ENCODE measurements around the gene KIFAP3. TPM values are rescaled to one million over a fixed set of nuclear protein-coding genes. Genes with fewer than 3 reads are reported as not detected.

Gene KIFAP3
- total RNA-seq, 1 experiment from 2014 or later, result 3.8 TPM

DNA sequence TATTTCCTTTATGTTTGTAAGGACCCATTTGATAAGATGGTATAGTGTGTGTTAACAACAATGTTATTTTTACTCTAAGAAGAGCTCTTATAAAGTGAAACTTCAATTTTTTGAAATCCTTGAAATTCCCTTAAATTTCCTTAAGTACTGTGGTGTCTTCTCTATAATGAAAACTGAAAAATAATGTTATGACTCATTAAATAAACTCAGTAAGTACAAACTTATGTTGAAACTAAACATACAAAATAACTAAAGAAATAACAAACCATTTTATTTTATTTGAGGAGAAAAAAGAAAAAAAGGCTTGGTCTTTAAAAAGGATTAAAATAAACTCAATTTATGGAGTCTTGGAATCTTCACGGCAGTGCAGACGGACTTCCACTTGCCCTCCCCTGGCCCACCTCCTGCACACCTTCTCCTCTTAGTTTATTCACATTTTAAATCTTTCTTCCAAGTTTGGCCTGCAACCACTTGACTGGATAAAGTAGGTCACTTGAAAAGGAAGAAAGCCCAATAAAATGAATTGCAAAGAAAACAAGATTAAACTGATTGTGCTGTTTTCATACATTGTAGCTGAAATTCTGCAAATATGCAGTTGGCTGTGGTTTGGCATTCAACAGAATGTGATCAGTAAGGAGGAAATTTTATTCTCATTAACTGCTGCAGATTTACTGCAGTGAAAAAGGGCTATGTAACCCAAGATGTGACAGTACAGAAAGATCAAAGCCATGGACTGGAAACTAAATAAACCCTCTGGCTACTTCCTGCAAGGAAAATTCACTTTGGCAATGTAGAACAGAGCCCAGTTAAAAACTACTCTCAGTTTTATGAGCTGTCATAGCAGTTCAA is 132.3 kb downstream of the KIFAP3 start:
- TF ChIP-seq CTCF (conservative IDR thresholded peaks at IDR 0.05), result no peak
- H2BK12ac ChIP-seq (ENCODE audit: insufficient read length, low read depth, low read length), result no peak overlapping the region
- no peak overlapping the region for H2BK120ac ChIP-seq (ENCODE audit: low read depth, low read length, poor library complexity, severe bottlenecking)
- no peaks in the 10 kb centered on the region for H3K23me2 ChIP-seq (ENCODE audit: insufficient read length, low read depth, low read length, poor library complexity, severe bottlenecking)
- no CpG with 5 or more reads among the region's 2 CpGs for WGBS (ENCODE audit: extremely low coverage, insufficient read length, low lambda C conversion rate)
- no peak overlapping the region for H3K23ac ChIP-seq (ENCODE audit: insufficient read length, low read depth, low read length)
- H4K91ac ChIP-seq (ENCODE audit: insufficient read length, low read depth, low read length), result no peak overlapping the region
- H3K56ac ChIP-seq (ENCODE audit: insufficient read length, low read depth, low read length), result no peak overlapping the region
- H4K20me1 ChIP-seq (ENCODE audit: control insufficient read depth, insufficient read depth, insufficient read length), result no peaks in the 10 kb centered on the region
- no peaks in the 10 kb centered on the region for H3K36me3 Mint-ChIP-seq (ENCODE audit: insufficient read depth in 1 of 3, low read depth in 3 of 3)
- DNase-seq, result no peak
- no peak overlapping the region for H3K27ac Mint-ChIP-seq
- no peak overlapping the region for H2BK5ac ChIP-seq (ENCODE audit: insufficient read length, low read length)
- no peaks in the 10 kb centered on the region for H3K4me1 ChIP-seq (ENCODE audit: insufficient read depth, low read length)
- no peak overlapping the region for H3K4me3 Mint-ChIP-seq
- H3K4ac ChIP-seq (ENCODE audit: low read depth, low read length), result no peak overlapping the region
- no peak overlapping the region for H3K18ac ChIP-seq (ENCODE audit: insufficient read length, low read depth, low read length)
- H2AFZ ChIP-seq (ENCODE audit: low read length), result no peak overlapping the region
- H2AK5ac ChIP-seq (ENCODE audit: insufficient read length, low read length), result no peak overlapping the region
- H3K4me2 ChIP-seq (ENCODE audit: insufficient read depth, insufficient read length, low read length), result no peak overlapping the region
- no peaks in the 10 kb centered on the region for H3K27me3 ChIP-seq (ENCODE audit: insufficient read depth, low read length)
- H3K9me3 ChIP-seq (ENCODE audit: control insufficient read depth, low read depth, low read length), result no peaks in the 10 kb centered on the region
- no peak overlapping the region for H3K9ac ChIP-seq (ENCODE audit: extremely low read depth, insufficient read length, low read length)
- no peak overlapping the region for H3K14ac ChIP-seq (ENCODE audit: insufficient read depth, low read length)
- H3T11ph ChIP-seq (ENCODE audit: low read length), result no peak overlapping the region
- no peaks in the 10 kb centered on the region for H3K79me2 ChIP-seq (ENCODE audit: insufficient read depth, low read length)
- peaks cover 0 to 3% of the 10 kb centered on the region in 2 experiments; a peak in 1 of 4 replicates for H3K4me1 Mint-ChIP-seq
- no peaks in the 10 kb centered on the region for H3K79me1 ChIP-seq (ENCODE audit: insufficient read depth, low read depth, low read length, poor library complexity, severe bottlenecking)
- H3K9me3 Mint-ChIP-seq, result no peaks in the 10 kb centered on the region
- H3K27ac ChIP-seq (ENCODE audit: insufficient read length, low read depth, low read length), result no peak overlapping the region
- H3K27me3 Mint-ChIP-seq (ENCODE audit: low read depth), result no peaks in the 10 kb centered on the region
- H2BK15ac ChIP-seq (ENCODE audit: low read depth, low read length), result no peak overlapping the region
- H4K8ac ChIP-seq (replicated peaks; ENCODE audit: insufficient read length, low read depth, low read length), result no peak overlapping the region
- no peak overlapping the region for H4K5ac ChIP-seq (ENCODE audit: insufficient read length, low read depth, low read length)
- no peak overlapping the region for H2BK20ac ChIP-seq (ENCODE audit: low read depth, low read length, poor library complexity, severe bottlenecking)

Data from H9 (cell line).